Mesendoderm (in vitro differentiated cells): Measurements from ENCODE around the gene TEX261.
"Not testable (repeated sequence)": the region's sequence is repeated elsewhere in the genome, so short reads cannot be mapped to it uniquely, and the experiment has no call there.

Experiments
- DNase-seq: peaks from one replicate; pipeline ENCODE4 v3.0.0; 2013
- H2AK5ac ChIP-seq: 2 replicates; pipeline ENCODE4 v1.6.1; 2013; ENCODE audit warnings: low read length, inconsistent platforms
- H2BK120ac ChIP-seq: 2 replicates; pipeline ENCODE4 v1.6.1; 2013; ENCODE audit warnings: low read depth, mild to moderate bottlenecking, low read length, moderate library complexity, mixed read lengths
- H2BK15ac ChIP-seq: replicated peaks from 2 replicates; pipeline ENCODE4 v1.6.1; 2013; ENCODE audit warnings: low read depth, mild to moderate bottlenecking, moderate library complexity
- H2BK5ac ChIP-seq: 2 replicates; pipeline ENCODE4 v1.6.1; 2013; ENCODE audit warnings: low read length, inconsistent platforms
- H3K18ac ChIP-seq: 2 replicates; pipeline ENCODE4 v1.6.1; 2013; ENCODE audit warnings: mild to moderate bottlenecking, low read length, mixed read lengths
- H3K23ac ChIP-seq: one replicate; pipeline ENCODE4 v1.6.1; 2013; ENCODE audit warnings: low read length
- H3K27ac ChIP-seq: 2 replicates; pipeline ENCODE4 v1.5.1; 2013; ENCODE audit warnings: low read depth, mild to moderate bottlenecking, inconsistent platforms, low read length, moderate library complexity
- H3K27me3 ChIP-seq: 2 replicates; pipeline ENCODE4 v1.6.1; 2013; ENCODE audit warnings: low read length, control low read depth, mild to moderate bottlenecking, inconsistent platforms; ENCODE audit not compliant: insufficient read depth, poor library complexity
- H3K36me3 ChIP-seq: 2 replicates; pipeline ENCODE4 v1.6.1; 2013; ENCODE audit warnings: low read length, inconsistent platforms; ENCODE audit not compliant: control insufficient read depth, insufficient read depth
- H3K4ac ChIP-seq: one replicate; pipeline ENCODE4 v1.6.1; 2013; ENCODE audit warnings: low read depth, mild to moderate bottlenecking, low read length, moderate library complexity
- H3K4me1 ChIP-seq: 2 replicates; pipeline ENCODE4 v1.6.1; 2013; ENCODE audit warnings: low read depth, low read length, inconsistent platforms; ENCODE audit not compliant: control insufficient read depth
- H3K4me2 ChIP-seq: 2 replicates; pipeline ENCODE4 v1.6.1; 2013; ENCODE audit warnings: low read length
- H3K4me3 ChIP-seq: 2 replicates; pipeline ENCODE4 v1.5.1; 2013; ENCODE audit warnings: mild to moderate bottlenecking, low read length
- H3K56ac ChIP-seq: one replicate; pipeline ENCODE4 v1.6.1; 2013; ENCODE audit warnings: low read length
- H3K79me1 ChIP-seq: 2 replicates; pipeline ENCODE4 v1.6.1; 2013; ENCODE audit warnings: low read length, inconsistent platforms
- H3K79me2 ChIP-seq: 2 replicates; pipeline ENCODE4 v1.6.1; 2013; ENCODE audit warnings: mild to moderate bottlenecking, low read length; ENCODE audit not compliant: control insufficient read depth, insufficient read depth
- H3K9ac ChIP-seq: 2 replicates; pipeline ENCODE4 v1.6.1; 2013; ENCODE audit warnings: low read length, inconsistent platforms
- H4K5ac ChIP-seq: one replicate; pipeline ENCODE4 v1.6.1; 2013; ENCODE audit warnings: low read length
- H4K8ac ChIP-seq: one replicate; pipeline ENCODE4 v1.6.1; 2013; ENCODE audit warnings: low read depth, mild to moderate bottlenecking, control low read depth, low read length, moderate library complexity
- WGBS: extraction: QIAGEN DNeasy Blood & Tissue Kit; methylation state at CpG from one replicate; pipeline ENCODE4 v1.1.7; 2013; ENCODE audit warnings: low lambda C conversion rate, missing lambda C conversion rate; ENCODE audit not compliant: insufficient coverage; ENCODE audit errors: extremely low coverage; 5-methylcytosine and 5-hydroxymethylcytosine counted together

The TEX261 gene

GRCh38 chr2:71021394-71021793 lies 26.7 kb upstream of the TEX261 start:
- not testable (repeated sequence) for H2BK15ac ChIP-seq, H3K9ac ChIP-seq, H4K5ac ChIP-seq, H3K79me2 ChIP-seq, H3K27ac ChIP-seq, H3K18ac ChIP-seq, H2BK120ac ChIP-seq, H2AK5ac ChIP-seq, H3K4me2 ChIP-seq, H2BK5ac ChIP-seq, H3K4me1 ChIP-seq, H3K56ac ChIP-seq, H4K8ac ChIP-seq, DNase-seq, H3K4me3 ChIP-seq, H3K36me3 ChIP-seq, H3K23ac ChIP-seq, H3K27me3 ChIP-seq, H3K79me1 ChIP-seq, H3K4ac ChIP-seq
- no CpG with 5 or more reads among the region's 14 CpGs for WGBS

- H3K18ac ChIP-seq, H3K79me1 ChIP-seq, H3K27me3 ChIP-seq, H3K9ac ChIP-seq, H4K8ac ChIP-seq, H3K23ac ChIP-seq, H3K36me3 ChIP-seq, H2BK5ac ChIP-seq, H3K56ac ChIP-seq, H2BK15ac ChIP-seq, H2AK5ac ChIP-seq, H3K4me3 ChIP-seq, H3K27ac ChIP-seq, H2BK120ac ChIP-seq, DNase-seq, H3K4me1 ChIP-seq, H3K4ac ChIP-seq, H3K4me2 ChIP-seq, H4K5ac ChIP-seq, H3K79me2 ChIP-seq: not testable (repeated sequence)
- WGBS = no CpG with 5 or more reads among the region's 6 CpGs
These were observed 25.3 kb upstream of the TEX261 start for GRCh38 chr2:71019989-71020388.

- Histone ChIP-seq H4K5ac (no peak overlapping the region), H3K27ac (no peak overlapping the region), H3K27me3 (no peaks in the 10 kb centered on the region), H4K8ac (no peak overlapping the region), H3K23ac (no peak overlapping the region), H2BK15ac (no peak overlapping the region), H3K9ac (no peak overlapping the region), H3K18ac (no peak overlapping the region), H2BK120ac (no peak overlapping the region), H3K4me3 (no peak overlapping the region), H3K79me2 (no peaks in the 10 kb centered on the region), H3K4me2 (no peak overlapping the region), H3K4ac (no peak overlapping the region), H3K79me1 (no peaks in the 10 kb centered on the region), H3K36me3 (no peaks in the 10 kb centered on the region), H2AK5ac (no peak overlapping the region), H3K4me1 (no peaks in the 10 kb centered on the region), H3K56ac (no peak overlapping the region), H2BK5ac (no peak overlapping the region)
- DNase-seq = no peak
- no CpG with 5 or more reads among the region's 8 CpGs for WGBS
These were observed 24.0 kb upstream of the TEX261 start for GRCh38 chr2:71018625-71019024.

GRCh38 chr2:71011786-71012185 lies 17.1 kb upstream of the TEX261 start:
- not testable (repeated sequence) for H3K4ac ChIP-seq, H2AK5ac ChIP-seq, H4K8ac ChIP-seq, H2BK15ac ChIP-seq, H2BK120ac ChIP-seq, H3K4me1 ChIP-seq, H3K56ac ChIP-seq, H4K5ac ChIP-seq, H3K4me3 ChIP-seq, H3K79me1 ChIP-seq, H3K27ac ChIP-seq, H3K18ac ChIP-seq, H3K9ac ChIP-seq, DNase-seq, H2BK5ac ChIP-seq, H3K27me3 ChIP-seq, H3K23ac ChIP-seq, H3K36me3 ChIP-seq, H3K4me2 ChIP-seq, H3K79me2 ChIP-seq
- no CpG with 5 or more reads among the region's 6 CpGs for WGBS

- no CpG with 5 or more reads among the region's 13 CpGs for WGBS
- no peak overlapping the region for H2BK120ac ChIP-seq
These were observed 13.7 kb upstream of the TEX261 start for GRCh38 chr2:71008342-71008741.

GRCh38 chr2:71006955-71007799 lies 12.5 kb upstream of the TEX261 start:
- H3K23ac ChIP-seq = no peak overlapping the region

More at GRCh38 chr2:71008342-71008741, 13.7 kb upstream of the TEX261 start:
- Histone ChIP-seq H2AK5ac (no peak overlapping the region), H3K23ac (no peak overlapping the region), H3K4me1 (no peaks in the 10 kb centered on the region), H3K18ac (no peak overlapping the region), H3K27ac (no peak overlapping the region), H3K79me2 (no peaks in the 10 kb centered on the region), H3K4ac (no peak overlapping the region), H4K5ac (no peak overlapping the region), H3K9ac (no peak overlapping the region), H2BK15ac (no peak overlapping the region), H4K8ac (no peak overlapping the region), H3K36me3 (no peaks in the 10 kb centered on the region), H3K4me2 (no peak overlapping the region), H3K4me3 (no peak overlapping the region), H3K79me1 (no peaks in the 10 kb centered on the region), H3K27me3 (no peaks in the 10 kb centered on the region), H2BK5ac (no peak overlapping the region), H3K56ac (no peak overlapping the region)
- no peak for DNase-seq

More at GRCh38 chr2:71006955-71007799, 12.5 kb upstream of the TEX261 start:
- H3K4me1 ChIP-seq = no peaks in the 10 kb centered on the region
- H3K4me3 ChIP-seq = no peak overlapping the region
- H3K79me1 ChIP-seq = no peaks in the 10 kb centered on the region
- H3K56ac ChIP-seq = no peak overlapping the region
- H4K5ac ChIP-seq = no peak overlapping the region
- H4K8ac ChIP-seq = no peak overlapping the region
- DNase-seq = no peak
- no peak overlapping the region for H3K18ac ChIP-seq
- H2BK120ac ChIP-seq = no peak overlapping the region
- H3K9ac ChIP-seq = no peak overlapping the region
- WGBS = no CpG with 5 or more reads among the region's 5 CpGs
- no peaks in the 10 kb centered on the region for H3K36me3 ChIP-seq
- no peaks in the 10 kb centered on the region for H3K27me3 ChIP-seq
- H3K27ac ChIP-seq = no peak overlapping the region
- no peak overlapping the region for H2BK5ac ChIP-seq
- no peak overlapping the region for H3K4ac ChIP-seq
- no peaks in the 10 kb centered on the region for H3K79me2 ChIP-seq
- H2AK5ac ChIP-seq = no peak overlapping the region
- H3K4me2 ChIP-seq = no peak overlapping the region
- H2BK15ac ChIP-seq = no peak overlapping the region
